ENCODE results near the gene FBXO7.

Gene FBXO7

GRCh38 chr22:32492111-32492510, 17.5 kb downstream of the FBXO7 start:
- DNase-seq: no peak

DNA sequence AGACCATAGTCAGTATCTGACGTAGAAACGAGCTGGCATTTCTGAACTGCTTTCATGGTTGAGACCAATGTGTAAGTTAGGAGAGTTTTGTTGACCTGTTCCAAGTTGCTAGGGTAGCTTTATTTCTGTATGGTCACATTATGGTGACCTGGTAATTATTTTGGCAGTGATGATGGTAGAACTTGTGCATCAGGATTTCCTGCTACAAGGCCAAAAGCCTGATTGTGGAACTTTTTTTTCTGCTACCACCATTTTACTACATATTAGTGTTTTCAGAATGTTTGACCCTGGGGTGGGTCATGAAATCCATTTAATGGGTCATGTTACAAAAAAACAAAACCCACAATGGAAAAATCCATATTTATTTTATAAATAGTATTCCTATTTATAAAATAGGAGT, 18.9 kb downstream of the FBXO7 start:
- DNase-seq: no peak

DNA sequence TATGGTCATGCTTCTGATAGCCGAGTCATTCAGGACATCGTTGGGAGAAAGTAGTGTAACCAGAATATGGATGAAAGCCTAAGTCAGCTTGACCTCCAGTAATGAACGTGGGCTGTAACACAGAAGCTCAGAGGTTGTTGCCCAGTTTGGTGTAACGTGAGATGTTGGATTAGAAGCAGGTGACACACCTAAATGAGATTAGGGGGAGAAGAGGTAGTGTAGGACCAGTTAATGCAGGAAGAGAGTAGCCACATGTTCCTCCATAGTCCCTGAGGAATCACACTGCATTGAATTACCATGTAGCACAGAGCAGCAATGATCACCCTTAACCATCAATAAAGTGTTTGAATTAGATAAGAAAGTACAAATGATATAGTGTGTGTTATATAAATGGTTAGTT, 20.4 kb downstream of the FBXO7 start:
- no peak for DNase-seq

DNA sequence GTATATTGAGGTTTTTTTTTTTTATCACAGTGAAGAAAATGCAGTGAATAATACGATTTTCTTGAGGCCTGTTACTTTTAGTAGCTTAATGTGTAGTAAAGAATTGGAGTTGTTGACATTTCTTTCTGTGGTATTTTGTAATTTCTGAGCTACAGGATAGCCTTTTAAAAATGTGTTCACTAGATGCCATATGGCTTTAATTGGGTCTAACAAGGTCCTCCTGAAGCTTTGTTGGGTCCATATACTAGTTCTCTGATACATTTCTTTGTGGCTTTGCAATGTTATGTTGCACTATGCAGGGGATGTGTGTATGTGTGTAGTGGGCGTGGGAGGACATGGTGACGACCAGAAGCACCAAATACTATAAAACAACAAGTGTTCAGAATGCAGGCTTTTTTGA, 25.1 kb downstream of the FBXO7 start:
- DNase-seq: no peak

GRCh38 chr22:32501836-32502752, 27.5 kb downstream of the FBXO7 start:
- no peak for DNase-seq

GRCh38 chr22:32509045-32509444, 34.4 kb downstream of the FBXO7 start:
- DNase-seq: no peak

GRCh38 chr22:32511274-32511673, 36.7 kb downstream of the FBXO7 start:
- DNase-seq: no peak

- DNase-seq: no peak
These were observed 37.2 kb downstream of the FBXO7 start for GRCh38 chr22:32511776-32512175.

- DNase-seq: no peak
These were observed 37.8 kb downstream of the FBXO7 start for GRCh38 chr22:32512267-32512982.

GRCh38 chr22:32515084-32515483, 40.5 kb downstream of the FBXO7 start:
- DNase-seq: no peak

GRCh38 chr22:32517488-32517887, 42.9 kb downstream of the FBXO7 start:
- DNase-seq: no peak

DNA sequence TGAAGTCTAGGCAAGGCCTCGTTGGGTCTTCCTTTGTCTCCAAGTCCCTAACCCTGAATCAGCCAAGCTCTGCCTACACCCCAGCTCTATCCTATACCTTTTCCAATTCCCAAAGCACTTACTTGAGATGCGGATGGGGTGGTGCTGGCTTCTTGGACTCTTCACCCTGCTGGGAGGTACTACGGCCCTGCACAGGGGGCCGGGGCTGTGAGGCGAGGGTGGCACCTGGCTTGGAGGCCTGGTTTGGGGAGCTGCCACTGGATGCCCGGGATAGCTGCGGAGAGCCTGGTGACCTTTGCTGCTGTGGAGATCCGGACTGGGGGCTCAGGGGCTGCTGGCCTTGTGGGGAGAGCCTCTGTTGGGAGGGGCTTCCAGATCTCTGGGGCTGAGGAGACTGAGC, 43.3 kb downstream of the FBXO7 start:
- DNase-seq: no peak

DNA sequence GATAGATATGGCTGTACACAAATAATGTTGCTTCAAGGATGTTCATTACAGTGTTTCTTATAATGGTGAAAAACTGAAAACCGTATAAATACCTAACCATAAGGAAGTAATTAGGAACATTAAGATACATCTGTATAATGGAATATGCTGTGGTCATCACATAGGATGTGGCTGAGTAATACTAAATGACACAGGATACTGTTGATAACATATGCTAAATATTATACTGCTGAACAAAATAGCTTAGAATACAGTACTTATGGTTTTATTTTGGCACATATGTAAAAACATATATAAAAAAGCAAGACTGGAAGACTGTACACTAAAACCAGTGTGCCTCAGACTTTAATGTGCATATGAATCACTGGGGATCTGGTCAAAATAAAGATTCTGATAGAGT, 43.8 kb downstream of the FBXO7 start:
- DNase-seq: no peak

DNA sequence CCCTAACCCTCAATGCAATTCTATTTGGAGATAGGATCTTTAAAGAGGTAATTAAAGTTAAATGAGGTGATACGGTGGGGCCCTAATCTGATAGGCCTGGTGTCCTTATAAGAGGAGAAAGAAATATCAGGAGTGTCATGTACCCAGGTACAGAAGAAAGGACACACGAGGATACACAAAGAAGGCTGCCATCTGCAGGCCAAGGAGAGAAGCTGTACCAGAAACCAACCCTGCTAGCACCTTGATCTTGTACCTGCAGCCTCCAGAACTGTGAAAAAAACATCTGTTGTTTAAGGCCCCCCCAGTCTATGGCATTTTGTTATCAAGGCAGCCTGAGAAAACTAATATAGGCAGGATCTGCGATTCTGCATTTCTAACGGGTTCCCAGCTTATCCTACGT, 44.2 kb downstream of the FBXO7 start:
- no peak for DNase-seq

GRCh38 chr22:32520612-32521011, 46.0 kb downstream of the FBXO7 start:
- no peak for DNase-seq

GRCh38 chr22:32522237-32522636, 47.6 kb downstream of the FBXO7 start:
- DNase-seq: no peak

- DNase-seq: no peak
These were observed 53.1 kb downstream of the FBXO7 start for GRCh38 chr22:32527756-32528155.

DNA sequence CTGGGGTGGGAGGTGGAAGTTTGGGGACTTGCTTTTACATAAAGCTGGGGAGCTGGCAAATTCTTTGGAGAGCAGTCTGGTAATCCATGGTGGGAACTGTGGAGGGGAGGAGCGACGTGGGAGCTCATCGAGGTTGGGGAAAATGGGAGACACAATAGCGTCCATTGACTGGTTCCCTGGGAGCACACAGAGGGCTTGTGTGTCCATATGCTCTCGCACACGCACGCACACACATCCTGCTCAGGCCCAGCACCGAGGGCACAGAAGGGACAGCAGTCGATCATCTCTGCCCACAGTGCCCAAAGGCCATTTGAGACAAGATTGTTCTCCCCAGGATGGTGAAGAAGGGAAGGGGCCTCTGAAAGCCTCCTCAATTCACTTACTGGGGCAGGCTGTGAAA, 53.7 kb downstream of the FBXO7 start:
- DNase-seq: no peak

- peak; percentile 57 for DNase-seq
These were observed 54.7 kb downstream of the FBXO7 start for GRCh38 chr22:32528984-32529982.

- no peak for DNase-seq
These were observed 56.6 kb downstream of the FBXO7 start for GRCh38 chr22:32531228-32531627.

GRCh38 chr22:32531931-32532819, 57.6 kb downstream of the FBXO7 start:
- no peak for DNase-seq

DNA sequence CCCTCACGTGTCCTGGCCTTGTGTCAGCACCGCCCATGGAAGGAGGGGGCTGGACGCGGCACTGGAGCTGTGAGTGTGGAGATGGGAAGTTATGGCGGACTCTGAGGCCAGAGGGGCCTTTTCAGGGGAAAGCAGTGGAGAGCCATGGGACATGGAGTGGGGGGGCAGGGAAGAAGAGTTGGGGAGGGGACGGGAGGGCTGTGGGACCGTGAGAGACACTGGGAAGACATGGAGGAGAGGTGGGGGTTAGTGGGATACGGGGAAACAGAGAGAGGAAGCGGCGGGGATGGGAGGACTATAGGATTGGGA, 58.2 kb downstream of the FBXO7 start:
- DNase-seq: no peak
